HEK293 (cell line): ENCODE measurements around the gene SIGLEC6.

ENCODE experiments used
- CTCF ChIA-PET: fragments of 350-600 bp; formaldehyde crosslinking; extraction: SDS; loops from one replicate; lab custom pipeline; 2021; ENCODE audit warnings: antibody characterized with exemption; lab: Yijun Ruan, JAX
- POLR2A ChIA-PET: fragments of 300-600 bp; formaldehyde crosslinking; extraction: SDS; loops from one replicate; lab custom pipeline; 2020; ENCODE audit warnings: antibody characterized with exemption, inconsistent platforms; lab: Yijun Ruan, JAX
- H3K27ac ChIP-seq: fragments of 200-500 bp; sonication (Bioruptor generic); 2 replicates; pipeline ENCODE4 v1.5.1; 2014; ENCODE audit warnings: low read depth, low read length, control low read depth, inconsistent platforms; ENCODE audit errors: extremely low read depth
- H3K36me3 ChIP-seq, 2 experiments: fragments of 200-500 bp in 1 of 2; sonication (Bioruptor generic) in 1 of 2; 1 replicate in 1 of 2; 2 replicates in 1 of 2; pipeline ENCODE4 v1.5.1; 2014 to 2017; ENCODE audit warnings: inconsistent platforms in 2 of 2, low read length in 2 of 2; ENCODE audit not compliant: control insufficient read depth in 2 of 2, insufficient read depth in 1 of 2
- H3K4me1 ChIP-seq: fragments of 200-500 bp; sonication (Bioruptor generic); 2 replicates; pipeline ENCODE4 v1.5.1; 2014; ENCODE audit warnings: mild to moderate bottlenecking, low read length, inconsistent platforms; ENCODE audit not compliant: control insufficient read depth, insufficient read depth
- H3K4me3 ChIP-seq: 2 replicates; pipeline ENCODE4 v1.5.1; 2011; ENCODE audit warnings: low read depth, mild to moderate bottlenecking, control low read depth, low read length, moderate library complexity
- H3K9me3 ChIP-seq: fragments of 200-500 bp; sonication (Bioruptor generic); 2 replicates; pipeline ENCODE4 v1.5.1; 2014; ENCODE audit warnings: low read depth, low read length, inconsistent platforms; ENCODE audit not compliant: control insufficient read depth, insufficient read depth
- GFI1B ChIP-seq: fragments of 450-650 bp; formaldehyde crosslinking; IDR thresholded peaks from 2 replicates; pipeline ENCODE4 v1.5.1; 2016; ENCODE audit warnings: missing biosample characterization, missing genetic modification characterization
- GLIS2 ChIP-seq: fragments of 450-650 bp; formaldehyde crosslinking; IDR thresholded peaks from 2 replicates; pipeline ENCODE4 v1.5.1; 2016; ENCODE audit warnings: missing biosample characterization, missing genetic modification characterization
- HOXD13 ChIP-seq: sonication (generic); formaldehyde crosslinking; IDR thresholded peaks from 2 replicates; pipeline ENCODE4 v1.8.0; 2022; ENCODE audit warnings: missing genetic modification reagents, borderline replicate concordance
- ZBTB20 ChIP-seq: fragments of 450-650 bp; formaldehyde crosslinking; IDR thresholded peaks from 2 replicates; pipeline ENCODE4 v1.5.1; 2016; ENCODE audit warnings: missing biosample characterization, missing genetic modification characterization
- ZBTB7A ChIP-seq: fragments of 450-650 bp; formaldehyde crosslinking; IDR thresholded peaks from 2 replicates; pipeline ENCODE4 v1.5.1; 2016; ENCODE audit warnings: low read depth, missing biosample characterization, missing genetic modification characterization
- ZFP3 ChIP-seq: fragments of 450-650 bp; formaldehyde crosslinking; IDR thresholded peaks from 2 replicates; pipeline ENCODE4 v1.5.1; 2016; ENCODE audit warnings: low read depth, missing biosample characterization, missing genetic modification characterization
- ZNF10 ChIP-seq: fragments of 450-650 bp; formaldehyde crosslinking; IDR thresholded peaks from 2 replicates; pipeline ENCODE4 v1.5.1; 2017; ENCODE audit warnings: missing biosample characterization, missing genetic modification characterization
- ZNF140 ChIP-seq: fragments of 450-650 bp; formaldehyde crosslinking; IDR thresholded peaks from 2 replicates; pipeline ENCODE4 v1.5.1; 2016; ENCODE audit warnings: missing biosample characterization, missing genetic modification characterization
- ZNF175 ChIP-seq: fragments of 450-650 bp; formaldehyde crosslinking; IDR thresholded peaks from 2 replicates; pipeline ENCODE4 v1.5.1; 2016; ENCODE audit warnings: missing biosample characterization, missing genetic modification characterization
- ZNF416 ChIP-seq: fragments of 450-650 bp; formaldehyde crosslinking; IDR thresholded peaks from 2 replicates; pipeline ENCODE4 v1.5.1; 2016; ENCODE audit warnings: missing biosample characterization, missing genetic modification characterization
- ZNF600 ChIP-seq: fragments of 450-650 bp; formaldehyde crosslinking; IDR thresholded peaks from 2 replicates; pipeline ENCODE4 v1.5.1; 2016; ENCODE audit warnings: missing biosample characterization, missing genetic modification characterization
- ZNF658 ChIP-seq: fragments of 450-650 bp; formaldehyde crosslinking; IDR thresholded peaks from 2 replicates; pipeline ENCODE4; 2016; ENCODE audit warnings: missing biosample characterization, missing genetic modification characterization
- ZNF785 ChIP-seq: fragments of 450-650 bp; formaldehyde crosslinking; IDR thresholded peaks from 2 replicates; pipeline ENCODE4 v1.5.1; 2016; ENCODE audit warnings: missing biosample characterization, missing genetic modification characterization
- TF ChIP-seq, protein P1 (sequence below): fragments of 450-650 bp; formaldehyde crosslinking; IDR thresholded peaks from 2 replicates; pipeline ENCODE4 v1.5.0; 2017; ENCODE audit warnings: missing biosample characterization, missing genetic modification characterization, borderline replicate concordance
- TF ChIP-seq, protein P2 (sequence below): fragments of 450-650 bp; formaldehyde crosslinking; IDR thresholded peaks from 2 replicates; pipeline ENCODE4 v1.5.1; 2016; ENCODE audit warnings: missing biosample characterization, missing genetic modification characterization
- TF ChIP-seq, protein P3 (sequence below): fragments of 450-650 bp; formaldehyde crosslinking; IDR thresholded peaks from 2 replicates; pipeline ENCODE4 v1.5.1; 2016; ENCODE audit warnings: missing biosample characterization, missing genetic modification characterization
- TF ChIP-seq, protein P4 (sequence below): fragments of 450-650 bp; formaldehyde crosslinking; IDR thresholded peaks from 2 replicates; pipeline ENCODE4 v1.5.1; 2017; ENCODE audit warnings: missing biosample characterization, missing genetic modification characterization
- TF ChIP-seq, protein P5 (sequence below): fragments of 450-650 bp; IDR thresholded peaks from 2 replicates; pipeline ENCODE4 v1.5.1; 2018; ENCODE audit warnings: missing biosample characterization, missing genetic modification characterization
- TF ChIP-seq, protein P6 (sequence below): fragments of 450-650 bp; formaldehyde crosslinking; IDR thresholded peaks from 2 replicates; pipeline ENCODE4 v1.5.1; 2016; ENCODE audit warnings: missing biosample characterization, missing genetic modification characterization, low read depth

Gene SIGLEC6

DNA sequence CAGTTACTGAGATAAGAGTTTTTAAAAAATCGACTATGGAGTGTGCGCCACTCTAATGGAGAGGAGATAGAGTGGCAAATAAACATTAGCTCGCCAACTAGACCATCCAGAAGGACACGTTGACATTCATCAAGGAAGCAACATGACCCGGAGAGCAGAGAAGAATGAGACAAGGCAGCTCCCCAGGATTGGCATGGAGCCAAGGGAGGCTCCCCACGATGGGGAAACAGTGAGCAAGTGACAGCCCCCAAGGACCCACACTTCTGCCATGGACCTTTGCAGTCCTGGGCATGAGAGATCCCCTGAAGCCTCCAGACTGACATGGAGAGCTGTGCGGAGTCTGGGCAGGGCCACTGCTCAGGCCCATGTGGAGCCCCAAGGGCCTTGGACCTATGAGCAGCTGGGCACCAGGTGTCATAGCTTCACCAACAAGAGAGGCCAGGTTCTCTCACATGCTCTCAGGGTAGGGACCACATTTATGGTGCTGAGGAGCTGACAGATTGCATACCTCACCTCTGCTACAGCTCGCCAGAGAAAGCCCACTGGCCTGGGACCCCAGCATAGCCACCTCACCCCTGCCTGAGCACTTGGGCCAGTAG is 6.7 kb downstream of the SIGLEC6 start (continued):
- TF ChIP-seq, protein P1, sequence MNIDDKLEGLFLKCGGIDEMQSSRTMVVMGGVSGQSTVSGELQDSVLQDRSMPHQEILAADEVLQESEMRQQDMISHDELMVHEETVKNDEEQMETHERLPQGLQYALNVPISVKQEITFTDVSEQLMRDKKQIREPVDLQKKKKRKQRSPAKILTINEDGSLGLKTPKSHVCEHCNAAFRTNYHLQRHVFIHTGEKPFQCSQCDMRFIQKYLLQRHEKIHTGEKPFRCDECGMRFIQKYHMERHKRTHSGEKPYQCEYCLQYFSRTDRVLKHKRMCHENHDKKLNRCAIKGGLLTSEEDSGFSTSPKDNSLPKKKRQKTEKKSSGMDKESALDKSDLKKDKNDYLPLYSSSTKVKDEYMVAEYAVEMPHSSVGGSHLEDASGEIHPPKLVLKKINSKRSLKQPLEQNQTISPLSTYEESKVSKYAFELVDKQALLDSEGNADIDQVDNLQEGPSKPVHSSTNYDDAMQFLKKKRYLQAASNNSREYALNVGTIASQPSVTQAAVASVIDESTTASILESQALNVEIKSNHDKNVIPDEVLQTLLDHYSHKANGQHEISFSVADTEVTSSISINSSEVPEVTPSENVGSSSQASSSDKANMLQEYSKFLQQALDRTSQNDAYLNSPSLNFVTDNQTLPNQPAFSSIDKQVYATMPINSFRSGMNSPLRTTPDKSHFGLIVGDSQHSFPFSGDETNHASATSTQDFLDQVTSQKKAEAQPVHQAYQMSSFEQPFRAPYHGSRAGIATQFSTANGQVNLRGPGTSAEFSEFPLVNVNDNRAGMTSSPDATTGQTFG (tag by site-specific recombination), result no peak

DNA sequence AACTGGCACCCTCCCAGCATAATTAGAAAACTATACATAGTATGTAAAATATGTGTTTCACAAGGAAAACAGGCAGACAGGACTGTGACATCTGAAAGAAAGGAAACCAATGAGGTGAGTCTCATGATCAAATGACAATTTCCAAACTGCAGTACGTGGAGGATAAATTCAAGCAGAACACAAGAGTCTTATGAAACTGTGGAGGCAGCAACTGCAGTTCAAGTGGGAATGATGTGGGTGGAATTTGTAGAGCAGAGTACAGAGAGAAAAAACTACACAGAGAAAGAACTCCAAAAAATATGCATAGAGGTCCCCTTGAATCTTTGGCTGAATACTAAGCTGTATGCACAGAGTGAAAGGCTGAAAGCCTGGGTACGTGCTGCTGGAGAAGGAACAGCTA is 9.7 kb downstream of the SIGLEC6 start:
- Histone ChIP-seq H3K4me1 (no peaks in the 10 kb centered on the region), H3K4me3 (no peak overlapping the region), H3K27ac (no peak overlapping the region), H3K36me3 (no peaks in the 10 kb centered on the region), H3K9me3 (no peaks in the 10 kb centered on the region)
- TF ChIP-seq, protein P2, sequence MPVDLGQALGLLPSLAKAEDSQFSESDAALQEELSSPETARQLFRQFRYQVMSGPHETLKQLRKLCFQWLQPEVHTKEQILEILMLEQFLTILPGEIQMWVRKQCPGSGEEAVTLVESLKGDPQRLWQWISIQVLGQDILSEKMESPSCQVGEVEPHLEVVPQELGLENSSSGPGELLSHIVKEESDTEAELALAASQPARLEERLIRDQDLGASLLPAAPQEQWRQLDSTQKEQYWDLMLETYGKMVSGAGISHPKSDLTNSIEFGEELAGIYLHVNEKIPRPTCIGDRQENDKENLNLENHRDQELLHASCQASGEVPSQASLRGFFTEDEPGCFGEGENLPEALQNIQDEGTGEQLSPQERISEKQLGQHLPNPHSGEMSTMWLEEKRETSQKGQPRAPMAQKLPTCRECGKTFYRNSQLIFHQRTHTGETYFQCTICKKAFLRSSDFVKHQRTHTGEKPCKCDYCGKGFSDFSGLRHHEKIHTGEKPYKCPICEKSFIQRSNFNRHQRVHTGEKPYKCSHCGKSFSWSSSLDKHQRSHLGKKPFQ (tag by site-specific recombination), result no peak
- TF ChIP-seq ZBTB7A (tag by site-specific recombination), result no peak
- TF ChIP-seq ZBTB20 (tag by site-specific recombination), result no peak
- TF ChIP-seq, protein P3, sequence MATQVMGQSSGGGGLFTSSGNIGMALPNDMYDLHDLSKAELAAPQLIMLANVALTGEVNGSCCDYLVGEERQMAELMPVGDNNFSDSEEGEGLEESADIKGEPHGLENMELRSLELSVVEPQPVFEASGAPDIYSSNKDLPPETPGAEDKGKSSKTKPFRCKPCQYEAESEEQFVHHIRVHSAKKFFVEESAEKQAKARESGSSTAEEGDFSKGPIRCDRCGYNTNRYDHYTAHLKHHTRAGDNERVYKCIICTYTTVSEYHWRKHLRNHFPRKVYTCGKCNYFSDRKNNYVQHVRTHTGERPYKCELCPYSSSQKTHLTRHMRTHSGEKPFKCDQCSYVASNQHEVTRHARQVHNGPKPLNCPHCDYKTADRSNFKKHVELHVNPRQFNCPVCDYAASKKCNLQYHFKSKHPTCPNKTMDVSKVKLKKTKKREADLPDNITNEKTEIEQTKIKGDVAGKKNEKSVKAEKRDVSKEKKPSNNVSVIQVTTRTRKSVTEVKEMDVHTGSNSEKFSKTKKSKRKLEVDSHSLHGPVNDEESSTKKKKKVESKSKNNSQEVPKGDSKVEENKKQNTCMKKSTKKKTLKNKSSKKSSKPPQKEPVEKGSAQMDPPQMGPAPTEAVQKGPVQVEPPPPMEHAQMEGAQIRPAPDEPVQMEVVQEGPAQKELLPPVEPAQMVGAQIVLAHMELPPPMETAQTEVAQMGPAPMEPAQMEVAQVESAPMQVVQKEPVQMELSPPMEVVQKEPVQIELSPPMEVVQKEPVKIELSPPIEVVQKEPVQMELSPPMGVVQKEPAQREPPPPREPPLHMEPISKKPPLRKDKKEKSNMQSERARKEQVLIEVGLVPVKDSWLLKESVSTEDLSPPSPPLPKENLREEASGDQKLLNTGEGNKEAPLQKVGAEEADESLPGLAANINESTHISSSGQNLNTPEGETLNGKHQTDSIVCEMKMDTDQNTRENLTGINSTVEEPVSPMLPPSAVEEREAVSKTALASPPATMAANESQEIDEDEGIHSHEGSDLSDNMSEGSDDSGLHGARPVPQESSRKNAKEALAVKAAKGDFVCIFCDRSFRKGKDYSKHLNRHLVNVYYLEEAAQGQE (tag by site-specific recombination), result no peak
- POLR2A ChIA-PET, result no interaction called here
- CTCF ChIA-PET, result interaction anchor here (0.5 to 0.7 kb wide), 3 partner anchors 50 to 281 kb away, joined by 3 to 5 read pairs (median 3); no protein-coding TSS in a partner anchor

DNA sequence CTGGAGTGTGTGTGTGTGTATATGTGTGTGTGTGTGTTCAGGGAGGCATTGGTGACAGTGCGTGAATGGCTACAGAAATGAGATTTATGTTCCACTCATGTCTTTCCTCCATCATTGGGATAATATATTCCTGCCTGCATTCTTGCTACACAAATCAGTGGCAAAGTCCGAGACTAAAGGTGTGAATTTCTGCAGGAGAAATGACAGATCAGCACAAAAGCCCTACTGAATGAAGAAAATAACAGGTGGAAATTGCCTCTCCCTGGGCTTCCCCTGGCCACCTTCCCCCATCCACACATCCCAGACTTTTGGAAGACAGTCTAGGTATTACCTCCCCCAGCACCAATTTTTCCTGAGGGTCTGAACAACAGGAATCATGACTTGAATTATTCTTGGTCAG is 10.1 kb downstream of the SIGLEC6 start:
- Histone ChIP-seq H3K36me3 (no peaks in the 10 kb centered on the region), H3K9me3 (no peaks in the 10 kb centered on the region), H3K4me1 (no peaks in the 10 kb centered on the region), H3K27ac (no peak overlapping the region), H3K4me3 (no peak overlapping the region)
- ChIA-PET CTCF (interaction anchor here (0.5 kb wide), 1 partner anchor 281 kb away, joined by 5 read pairs; no protein-coding TSS in a partner anchor), POLR2A (no interaction called here)
- no peak for TF ChIP-seq ZNF785 (tag by site-specific recombination)
- no peak for TF ChIP-seq ZNF10
- TF ChIP-seq, protein P4, sequence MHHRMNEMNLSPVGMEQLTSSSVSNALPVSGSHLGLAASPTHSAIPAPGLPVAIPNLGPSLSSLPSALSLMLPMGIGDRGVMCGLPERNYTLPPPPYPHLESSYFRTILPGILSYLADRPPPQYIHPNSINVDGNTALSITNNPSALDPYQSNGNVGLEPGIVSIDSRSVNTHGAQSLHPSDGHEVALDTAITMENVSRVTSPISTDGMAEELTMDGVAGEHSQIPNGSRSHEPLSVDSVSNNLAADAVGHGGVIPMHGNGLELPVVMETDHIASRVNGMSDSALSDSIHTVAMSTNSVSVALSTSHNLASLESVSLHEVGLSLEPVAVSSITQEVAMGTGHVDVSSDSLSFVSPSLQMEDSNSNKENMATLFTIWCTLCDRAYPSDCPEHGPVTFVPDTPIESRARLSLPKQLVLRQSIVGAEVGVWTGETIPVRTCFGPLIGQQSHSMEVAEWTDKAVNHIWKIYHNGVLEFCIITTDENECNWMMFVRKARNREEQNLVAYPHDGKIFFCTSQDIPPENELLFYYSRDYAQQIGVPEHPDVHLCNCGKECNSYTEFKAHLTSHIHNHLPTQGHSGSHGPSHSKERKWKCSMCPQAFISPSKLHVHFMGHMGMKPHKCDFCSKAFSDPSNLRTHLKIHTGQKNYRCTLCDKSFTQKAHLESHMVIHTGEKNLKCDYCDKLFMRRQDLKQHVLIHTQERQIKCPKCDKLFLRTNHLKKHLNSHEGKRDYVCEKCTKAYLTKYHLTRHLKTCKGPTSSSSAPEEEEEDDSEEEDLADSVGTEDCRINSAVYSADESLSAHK (tag by site-specific recombination), result no peak
- TF ChIP-seq ZNF175, result no peak
- TF ChIP-seq, protein P5, sequence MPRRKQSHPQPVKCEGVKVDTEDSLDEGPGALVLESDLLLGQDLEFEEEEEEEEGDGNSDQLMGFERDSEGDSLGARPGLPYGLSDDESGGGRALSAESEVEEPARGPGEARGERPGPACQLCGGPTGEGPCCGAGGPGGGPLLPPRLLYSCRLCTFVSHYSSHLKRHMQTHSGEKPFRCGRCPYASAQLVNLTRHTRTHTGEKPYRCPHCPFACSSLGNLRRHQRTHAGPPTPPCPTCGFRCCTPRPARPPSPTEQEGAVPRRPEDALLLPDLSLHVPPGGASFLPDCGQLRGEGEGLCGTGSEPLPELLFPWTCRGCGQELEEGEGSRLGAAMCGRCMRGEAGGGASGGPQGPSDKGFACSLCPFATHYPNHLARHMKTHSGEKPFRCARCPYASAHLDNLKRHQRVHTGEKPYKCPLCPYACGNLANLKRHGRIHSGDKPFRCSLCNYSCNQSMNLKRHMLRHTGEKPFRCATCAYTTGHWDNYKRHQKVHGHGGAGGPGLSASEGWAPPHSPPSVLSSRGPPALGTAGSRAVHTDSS, result no peak
- no peak for TF ChIP-seq GFI1B (tag by site-specific recombination)
- no peak for TF ChIP-seq HOXD13 (CRISPR knock-in tag)
- no peak for TF ChIP-seq ZNF600 (tag by site-specific recombination)
- TF ChIP-seq ZNF658 (tag by site-specific recombination), result no peak
- TF ChIP-seq, protein P6, sequence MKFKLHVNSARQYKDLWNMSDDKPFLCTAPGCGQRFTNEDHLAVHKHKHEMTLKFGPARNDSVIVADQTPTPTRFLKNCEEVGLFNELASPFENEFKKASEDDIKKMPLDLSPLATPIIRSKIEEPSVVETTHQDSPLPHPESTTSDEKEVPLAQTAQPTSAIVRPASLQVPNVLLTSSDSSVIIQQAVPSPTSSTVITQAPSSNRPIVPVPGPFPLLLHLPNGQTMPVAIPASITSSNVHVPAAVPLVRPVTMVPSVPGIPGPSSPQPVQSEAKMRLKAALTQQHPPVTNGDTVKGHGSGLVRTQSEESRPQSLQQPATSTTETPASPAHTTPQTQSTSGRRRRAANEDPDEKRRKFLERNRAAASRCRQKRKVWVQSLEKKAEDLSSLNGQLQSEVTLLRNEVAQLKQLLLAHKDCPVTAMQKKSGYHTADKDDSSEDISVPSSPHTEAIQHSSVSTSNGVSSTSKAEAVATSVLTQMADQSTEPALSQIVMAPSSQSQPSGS, result no peak
- no peak for TF ChIP-seq GLIS2
- TF ChIP-seq ZFP3 (tag by site-specific recombination), result no peak
- TF ChIP-seq ZNF416, result no peak
- TF ChIP-seq ZNF140 (tag by site-specific recombination), result no peak
